ENCODE measurements around the gene EPO.
"Not testable (repeated sequence)": the region's sequence is repeated elsewhere in the genome, so short reads cannot be mapped to it uniquely, and the experiment has no call there.

EPO gene

DNA sequence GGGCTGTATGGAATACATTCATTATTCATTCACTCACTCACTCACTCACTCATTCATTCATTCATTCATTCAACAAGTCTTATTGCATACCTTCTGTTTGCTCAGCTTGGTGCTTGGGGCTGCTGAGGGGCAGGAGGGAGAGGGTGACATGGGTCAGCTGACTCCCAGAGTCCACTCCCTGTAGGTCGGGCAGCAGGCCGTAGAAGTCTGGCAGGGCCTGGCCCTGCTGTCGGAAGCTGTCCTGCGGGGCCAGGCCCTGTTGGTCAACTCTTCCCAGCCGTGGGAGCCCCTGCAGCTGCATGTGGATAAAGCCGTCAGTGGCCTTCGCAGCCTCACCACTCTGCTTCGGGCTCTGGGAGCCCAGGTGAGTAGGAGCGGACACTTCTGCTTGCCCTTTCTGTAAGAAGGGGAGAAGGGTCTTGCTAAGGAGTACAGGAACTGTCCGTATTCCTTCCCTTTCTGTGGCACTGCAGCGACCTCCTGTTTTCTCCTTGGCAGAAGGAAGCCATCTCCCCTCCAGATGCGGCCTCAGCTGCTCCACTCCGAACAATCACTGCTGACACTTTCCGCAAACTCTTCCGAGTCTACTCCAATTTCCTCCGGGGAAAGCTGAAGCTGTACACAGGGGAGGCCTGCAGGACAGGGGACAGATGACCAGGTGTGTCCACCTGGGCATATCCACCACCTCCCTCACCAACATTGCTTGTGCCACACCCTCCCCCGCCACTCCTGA lies 2.4 kb downstream of the EPO start (continued):
- TF ChIP-seq, protein P1, sequence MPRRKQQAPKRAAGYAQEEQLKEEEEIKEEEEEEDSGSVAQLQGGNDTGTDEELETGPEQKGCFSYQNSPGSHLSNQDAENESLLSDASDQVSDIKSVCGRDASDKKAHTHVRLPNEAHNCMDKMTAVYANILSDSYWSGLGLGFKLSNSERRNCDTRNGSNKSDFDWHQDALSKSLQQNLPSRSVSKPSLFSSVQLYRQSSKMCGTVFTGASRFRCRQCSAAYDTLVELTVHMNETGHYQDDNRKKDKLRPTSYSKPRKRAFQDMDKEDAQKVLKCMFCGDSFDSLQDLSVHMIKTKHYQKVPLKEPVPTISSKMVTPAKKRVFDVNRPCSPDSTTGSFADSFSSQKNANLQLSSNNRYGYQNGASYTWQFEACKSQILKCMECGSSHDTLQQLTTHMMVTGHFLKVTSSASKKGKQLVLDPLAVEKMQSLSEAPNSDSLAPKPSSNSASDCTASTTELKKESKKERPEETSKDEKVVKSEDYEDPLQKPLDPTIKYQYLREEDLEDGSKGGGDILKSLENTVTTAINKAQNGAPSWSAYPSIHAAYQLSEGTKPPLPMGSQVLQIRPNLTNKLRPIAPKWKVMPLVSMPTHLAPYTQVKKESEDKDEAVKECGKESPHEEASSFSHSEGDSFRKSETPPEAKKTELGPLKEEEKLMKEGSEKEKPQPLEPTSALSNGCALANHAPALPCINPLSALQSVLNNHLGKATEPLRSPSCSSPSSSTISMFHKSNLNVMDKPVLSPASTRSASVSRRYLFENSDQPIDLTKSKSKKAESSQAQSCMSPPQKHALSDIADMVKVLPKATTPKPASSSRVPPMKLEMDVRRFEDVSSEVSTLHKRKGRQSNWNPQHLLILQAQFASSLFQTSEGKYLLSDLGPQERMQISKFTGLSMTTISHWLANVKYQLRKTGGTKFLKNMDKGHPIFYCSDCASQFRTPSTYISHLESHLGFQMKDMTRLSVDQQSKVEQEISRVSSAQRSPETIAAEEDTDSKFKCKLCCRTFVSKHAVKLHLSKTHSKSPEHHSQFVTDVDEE (CRISPR knock-in tag; IDR thresholded peaks at IDR 0.05): no peak
- TF ChIP-seq ZC3H10 (CRISPR knock-in tag; IDR thresholded peaks at IDR 0.05) (no peak), ISL1 (CRISPR knock-in tag; IDR thresholded peaks at IDR 0.05) (no peak), ZNF565 (CRISPR knock-in tag; conservative IDR thresholded peaks at IDR 0.05; ENCODE audit: low read depth) (no peak)

DNA sequence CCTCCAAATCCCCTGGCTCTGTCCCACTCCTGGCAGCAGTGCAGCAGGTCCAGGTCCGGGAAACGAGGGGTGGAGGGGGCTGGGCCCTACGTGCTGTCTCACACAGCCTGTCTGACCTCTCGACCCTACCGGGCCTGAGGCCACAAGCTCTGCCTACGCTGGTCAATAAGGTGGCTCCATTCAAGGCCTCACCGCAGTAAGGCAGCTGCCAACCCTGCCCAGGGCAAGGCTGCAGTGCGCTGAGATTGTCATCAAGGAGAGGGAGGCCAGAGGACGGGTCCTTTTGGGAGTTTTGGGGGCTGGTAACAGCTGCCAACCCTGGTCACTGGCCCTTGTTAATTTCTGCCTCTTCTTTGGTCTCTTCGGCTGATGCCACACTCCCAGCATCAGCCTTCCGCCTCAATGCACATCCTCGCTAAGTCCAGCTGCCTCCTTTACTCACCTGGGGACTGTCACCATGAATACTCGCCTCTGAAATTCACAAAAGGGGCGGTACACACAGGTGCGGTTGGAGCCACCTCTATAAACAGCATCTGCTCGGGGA lies 3.5 kb downstream of the EPO start:
- ATAC-seq: no peak
- TF ChIP-seq CSDC2 (CRISPR knock-in tag; IDR thresholded peaks at IDR 0.05): no peak
- no peak for TF ChIP-seq ARNTL (CRISPR knock-in tag; IDR thresholded peaks at IDR 0.05; ENCODE audit: borderline replicate concordance, low read depth)
- no peak for TF ChIP-seq ZNF70 (CRISPR knock-in tag; IDR thresholded peaks at IDR 0.05)
- TF ChIP-seq, protein P2, sequence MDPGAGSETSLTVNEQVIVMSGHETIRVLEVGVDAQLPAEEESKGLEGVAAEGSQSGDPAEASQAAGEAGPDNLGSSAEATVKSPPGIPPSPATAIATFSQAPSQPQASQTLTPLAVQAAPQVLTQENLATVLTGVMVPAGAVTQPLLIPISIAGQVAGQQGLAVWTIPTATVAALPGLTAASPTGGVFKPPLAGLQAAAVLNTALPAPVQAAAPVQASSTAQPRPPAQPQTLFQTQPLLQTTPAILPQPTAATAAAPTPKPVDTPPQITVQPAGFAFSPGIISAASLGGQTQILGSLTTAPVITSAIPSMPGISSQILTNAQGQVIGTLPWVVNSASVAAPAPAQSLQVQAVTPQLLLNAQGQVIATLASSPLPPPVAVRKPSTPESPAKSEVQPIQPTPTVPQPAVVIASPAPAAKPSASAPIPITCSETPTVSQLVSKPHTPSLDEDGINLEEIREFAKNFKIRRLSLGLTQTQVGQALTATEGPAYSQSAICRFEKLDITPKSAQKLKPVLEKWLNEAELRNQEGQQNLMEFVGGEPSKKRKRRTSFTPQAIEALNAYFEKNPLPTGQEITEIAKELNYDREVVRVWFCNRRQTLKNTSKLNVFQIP (CRISPR knock-in tag; IDR thresholded peaks at IDR 0.05; ENCODE audit: borderline replicate concordance, low read depth): no peak
- TF ChIP-seq PPARA (CRISPR knock-in tag; IDR thresholded peaks at IDR 0.05; ENCODE audit: borderline replicate concordance): no peak
- TF ChIP-seq, protein P3, sequence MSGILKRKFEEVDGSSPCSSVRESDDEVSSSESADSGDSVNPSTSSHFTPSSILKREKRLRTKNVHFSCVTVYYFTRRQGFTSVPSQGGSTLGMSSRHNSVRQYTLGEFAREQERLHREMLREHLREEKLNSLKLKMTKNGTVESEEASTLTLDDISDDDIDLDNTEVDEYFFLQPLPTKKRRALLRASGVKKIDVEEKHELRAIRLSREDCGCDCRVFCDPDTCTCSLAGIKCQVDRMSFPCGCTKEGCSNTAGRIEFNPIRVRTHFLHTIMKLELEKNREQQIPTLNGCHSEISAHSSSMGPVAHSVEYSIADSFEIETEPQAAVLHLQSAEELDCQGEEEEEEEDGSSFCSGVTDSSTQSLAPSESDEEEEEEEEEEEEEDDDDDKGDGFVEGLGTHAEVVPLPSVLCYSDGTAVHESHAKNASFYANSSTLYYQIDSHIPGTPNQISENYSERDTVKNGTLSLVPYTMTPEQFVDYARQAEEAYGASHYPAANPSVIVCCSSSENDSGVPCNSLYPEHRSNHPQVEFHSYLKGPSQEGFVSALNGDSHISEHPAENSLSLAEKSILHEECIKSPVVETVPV (CRISPR knock-in tag; IDR thresholded peaks at IDR 0.05): no peak
- TF ChIP-seq ZC3H10 (CRISPR knock-in tag; IDR thresholded peaks at IDR 0.05): no peak
- TF ChIP-seq TOX (CRISPR knock-in tag; IDR thresholded peaks at IDR 0.05; ENCODE audit: borderline replicate concordance): no peak
- TF ChIP-seq SNAI2 (CRISPR knock-in tag; IDR thresholded peaks at IDR 0.05): no peak
- no peak for TF ChIP-seq OSR1 (CRISPR knock-in tag; IDR thresholded peaks at IDR 0.05)
- TF ChIP-seq, protein P1 (CRISPR knock-in tag; IDR thresholded peaks at IDR 0.05): no peak
- no peak for TF ChIP-seq ZFP3 (CRISPR knock-in tag; IDR thresholded peaks at IDR 0.05)
- TF ChIP-seq GLIS3 (CRISPR knock-in tag; IDR thresholded peaks at IDR 0.05): no peak

DNA sequence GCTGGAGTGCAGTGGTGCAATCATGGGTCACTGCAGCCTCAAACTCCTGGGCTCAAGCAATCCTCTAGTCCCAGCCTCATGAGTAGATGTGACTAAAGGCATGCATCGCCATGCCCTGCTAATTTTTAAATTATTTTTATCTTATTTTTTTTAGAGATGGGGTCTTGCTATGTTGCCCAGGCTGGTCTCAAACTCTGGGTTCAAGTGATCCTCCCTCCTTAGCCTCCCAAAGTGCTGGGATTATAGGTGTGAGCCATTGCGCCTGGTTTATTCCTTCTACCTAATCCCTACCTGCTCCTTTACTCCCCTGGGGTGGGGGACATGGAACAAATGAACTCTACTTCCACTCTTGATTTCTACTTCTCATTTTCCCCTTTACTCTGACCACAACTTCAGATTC lies 4.1 kb downstream of the EPO start:
- not testable (repeated sequence) for ATAC-seq

DNA sequence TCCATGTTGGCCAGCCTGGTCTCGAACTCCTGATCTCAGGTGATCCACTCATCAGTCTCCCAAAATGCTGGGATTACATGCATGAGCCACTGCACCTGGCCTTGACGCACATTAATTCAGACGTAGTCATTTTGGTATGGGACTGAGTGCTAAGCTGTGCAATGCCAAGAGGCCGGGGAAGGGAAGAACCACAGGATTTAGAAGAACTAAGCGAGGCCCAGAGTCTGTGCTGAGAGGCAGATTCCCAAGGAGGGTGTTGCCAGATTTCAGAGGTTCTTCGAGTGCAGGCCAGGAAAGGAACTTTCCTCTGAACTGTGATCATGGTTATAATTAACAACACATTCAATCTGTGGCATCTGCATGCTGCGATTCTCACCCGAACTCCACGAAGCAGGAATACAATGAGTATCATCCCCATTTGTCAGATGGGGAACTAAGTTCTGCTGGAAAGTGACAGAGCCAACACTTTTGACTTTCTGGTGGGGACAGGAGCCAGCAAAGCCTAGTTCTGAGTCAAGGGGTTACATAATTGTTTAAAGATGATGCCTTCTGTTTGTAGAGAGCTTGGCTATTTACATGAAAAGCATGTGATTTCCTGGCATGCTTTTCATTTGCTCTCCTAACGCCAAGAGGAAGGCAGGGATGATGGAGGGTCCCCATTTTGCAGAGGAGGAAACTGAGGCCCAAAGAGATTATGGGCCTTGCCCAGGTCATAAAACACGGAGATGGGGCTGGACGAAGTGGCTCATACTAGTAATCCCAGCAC lies 6.9 kb downstream of the EPO start:
- no peak for ATAC-seq
- TF ChIP-seq CSDC2 (CRISPR knock-in tag; IDR thresholded peaks at IDR 0.05) (no peak), SNAI2 (CRISPR knock-in tag; IDR thresholded peaks at IDR 0.05) (no peak)

DNA sequence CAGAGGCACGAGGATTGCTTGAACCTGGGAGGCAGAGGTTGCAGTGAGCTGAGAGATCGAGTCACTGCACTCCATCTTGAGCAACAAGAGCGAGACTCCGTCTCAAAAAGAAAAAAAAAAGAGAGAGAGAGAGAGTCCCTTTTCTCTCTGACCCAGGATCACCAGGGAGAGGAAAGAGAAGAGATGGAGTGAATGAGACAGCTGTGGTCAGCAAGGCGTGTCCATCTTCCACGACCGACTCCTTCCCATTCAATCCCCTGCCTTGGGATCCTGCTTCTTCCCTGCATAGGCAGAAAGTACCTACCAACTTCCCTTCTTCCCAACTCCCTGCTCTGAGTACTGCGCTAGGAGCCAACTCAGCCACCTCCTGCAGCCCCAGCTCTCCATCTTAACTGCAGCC lies 7.9 kb downstream of the EPO start:
- no peak for ATAC-seq

More for the DNA sequence above, 7.9 kb downstream of the EPO start:
- TF ChIP-seq ZNF565 (CRISPR knock-in tag; conservative IDR thresholded peaks at IDR 0.05; ENCODE audit: low read depth): no peak
- no peak for TF ChIP-seq SNAI2 (CRISPR knock-in tag; IDR thresholded peaks at IDR 0.05)
- no peak for TF ChIP-seq TOX (CRISPR knock-in tag; IDR thresholded peaks at IDR 0.05; ENCODE audit: borderline replicate concordance)
- TF ChIP-seq, protein P4, sequence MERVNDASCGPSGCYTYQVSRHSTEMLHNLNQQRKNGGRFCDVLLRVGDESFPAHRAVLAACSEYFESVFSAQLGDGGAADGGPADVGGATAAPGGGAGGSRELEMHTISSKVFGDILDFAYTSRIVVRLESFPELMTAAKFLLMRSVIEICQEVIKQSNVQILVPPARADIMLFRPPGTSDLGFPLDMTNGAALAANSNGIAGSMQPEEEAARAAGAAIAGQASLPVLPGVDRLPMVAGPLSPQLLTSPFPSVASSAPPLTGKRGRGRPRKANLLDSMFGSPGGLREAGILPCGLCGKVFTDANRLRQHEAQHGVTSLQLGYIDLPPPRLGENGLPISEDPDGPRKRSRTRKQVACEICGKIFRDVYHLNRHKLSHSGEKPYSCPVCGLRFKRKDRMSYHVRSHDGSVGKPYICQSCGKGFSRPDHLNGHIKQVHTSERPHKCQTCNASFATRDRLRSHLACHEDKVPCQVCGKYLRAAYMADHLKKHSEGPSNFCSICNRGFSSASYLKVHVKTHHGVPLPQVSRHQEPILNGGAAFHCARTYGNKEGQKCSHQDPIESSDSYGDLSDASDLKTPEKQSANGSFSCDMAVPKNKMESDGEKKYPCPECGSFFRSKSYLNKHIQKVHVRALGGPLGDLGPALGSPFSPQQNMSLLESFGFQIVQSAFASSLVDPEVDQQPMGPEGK (CRISPR knock-in tag; IDR thresholded peaks at IDR 0.05; ENCODE audit: borderline replicate concordance): no peak
- TF ChIP-seq, protein P3 (CRISPR knock-in tag; IDR thresholded peaks at IDR 0.05): no peak
- no peak for TF ChIP-seq ISL1 (CRISPR knock-in tag; IDR thresholded peaks at IDR 0.05)
- TF ChIP-seq ZFP3 (CRISPR knock-in tag; IDR thresholded peaks at IDR 0.05): no peak
- no peak for TF ChIP-seq RARB (CRISPR knock-in tag; IDR thresholded peaks at IDR 0.05)
- no peak for TF ChIP-seq ZFP30 (CRISPR knock-in tag; IDR thresholded peaks at IDR 0.05)

Data from SK-N-SH treated with all-trans-retinoic acid at 6 μM for 48 hours (cell line).